Measurements from ENCODE around the gene UGT2B10.

DNA sequence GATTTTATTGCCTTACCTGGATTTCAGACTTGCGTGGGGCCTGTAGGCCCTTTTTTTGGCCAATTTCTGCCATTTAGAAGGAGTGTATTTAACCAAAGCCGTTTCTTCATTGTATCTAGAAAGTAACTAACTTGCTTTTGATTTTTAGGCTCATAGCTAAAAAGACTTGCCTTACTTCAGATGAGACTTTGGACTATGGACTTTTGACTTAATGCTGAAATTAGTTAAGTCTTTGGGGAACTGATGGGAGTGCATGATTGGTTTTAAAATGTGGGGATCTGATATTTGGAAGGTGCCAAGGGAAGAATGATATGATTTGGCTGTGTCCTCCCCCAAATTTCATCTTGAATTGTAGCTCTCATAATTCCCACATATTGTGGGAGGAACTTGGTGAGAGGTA is 7.7 kb upstream of the UGT2B10 start:
- TF ChIP-seq, protein P1, sequence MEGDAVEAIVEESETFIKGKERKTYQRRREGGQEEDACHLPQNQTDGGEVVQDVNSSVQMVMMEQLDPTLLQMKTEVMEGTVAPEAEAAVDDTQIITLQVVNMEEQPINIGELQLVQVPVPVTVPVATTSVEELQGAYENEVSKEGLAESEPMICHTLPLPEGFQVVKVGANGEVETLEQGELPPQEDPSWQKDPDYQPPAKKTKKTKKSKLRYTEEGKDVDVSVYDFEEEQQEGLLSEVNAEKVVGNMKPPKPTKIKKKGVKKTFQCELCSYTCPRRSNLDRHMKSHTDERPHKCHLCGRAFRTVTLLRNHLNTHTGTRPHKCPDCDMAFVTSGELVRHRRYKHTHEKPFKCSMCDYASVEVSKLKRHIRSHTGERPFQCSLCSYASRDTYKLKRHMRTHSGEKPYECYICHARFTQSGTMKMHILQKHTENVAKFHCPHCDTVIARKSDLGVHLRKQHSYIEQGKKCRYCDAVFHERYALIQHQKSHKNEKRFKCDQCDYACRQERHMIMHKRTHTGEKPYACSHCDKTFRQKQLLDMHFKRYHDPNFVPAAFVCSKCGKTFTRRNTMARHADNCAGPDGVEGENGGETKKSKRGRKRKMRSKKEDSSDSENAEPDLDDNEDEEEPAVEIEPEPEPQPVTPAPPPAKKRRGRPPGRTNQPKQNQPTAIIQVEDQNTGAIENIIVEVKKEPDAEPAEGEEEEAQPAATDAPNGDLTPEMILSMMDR (IDR thresholded peaks at IDR 0.05) = no peak
- TF ChIP-seq EP300 (IDR thresholded peaks at IDR 0.05) = no peak
- no peak for TF ChIP-seq POLR2AphosphoS5 (IDR thresholded peaks at IDR 0.05)
